ENCODE data around the gene SYNDIG1L. TPM values are rescaled to one million over a fixed set of nuclear protein-coding genes. Genes with fewer than 3 reads are reported as not detected.
"Not testable (repeated sequence)": the region's sequence is repeated elsewhere in the genome, so short reads cannot be mapped to it uniquely, and the experiment has no call there.

The SYNDIG1L gene
- total RNA-seq, 1 donor from 2014 or later = 0.22 TPM

DNA sequence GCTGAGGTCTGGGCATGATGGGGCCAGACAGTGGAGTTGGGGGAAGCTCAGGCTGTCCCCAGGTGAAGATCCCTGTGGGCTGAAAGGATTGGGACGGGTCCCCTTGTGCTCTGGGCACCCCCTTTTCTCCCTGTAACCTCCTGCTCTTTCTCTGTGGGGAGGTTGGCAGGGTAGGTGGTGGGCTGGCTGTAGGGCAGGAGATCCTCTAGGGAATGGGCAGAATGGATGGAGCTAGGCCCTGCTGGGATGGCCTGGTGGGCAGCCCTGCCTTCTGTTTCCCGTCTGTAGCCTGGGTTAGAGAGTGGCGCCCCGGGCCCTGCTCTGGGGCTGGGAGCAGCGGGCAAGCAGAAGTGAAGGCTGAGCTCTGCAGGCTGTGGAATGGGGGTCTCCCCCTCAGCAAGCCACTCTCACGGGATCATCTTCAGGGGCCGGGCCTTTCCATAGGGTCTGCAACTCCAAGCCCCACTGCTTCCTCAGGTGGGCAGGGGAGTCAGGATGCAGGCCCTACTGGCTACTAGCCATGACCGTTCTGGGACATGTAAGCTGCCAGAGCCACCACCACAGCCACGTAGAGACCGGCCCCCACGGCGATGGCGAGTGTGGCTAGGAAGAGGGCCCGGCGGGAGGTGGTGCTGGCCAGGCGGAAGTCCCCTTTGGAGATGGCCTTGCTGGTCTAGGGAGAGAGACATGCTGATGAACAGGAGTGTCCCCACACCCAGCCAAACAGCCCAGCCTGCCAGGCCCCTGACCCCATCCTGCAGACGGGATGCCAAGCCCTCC, 18.8 kb downstream of the SYNDIG1L start:
- ATAC-seq (no peak), DNase-seq (no peak)
- intact Hi-C loops (cut with micrococcal nuclease) = no loop called here

GRCh38 chr14:74405663-74406062, 20.3 kb downstream of the SYNDIG1L start:
- intact Hi-C loops (cut with micrococcal nuclease) = no loop called here
- no peak for ATAC-seq
- no peak for DNase-seq

DNA sequence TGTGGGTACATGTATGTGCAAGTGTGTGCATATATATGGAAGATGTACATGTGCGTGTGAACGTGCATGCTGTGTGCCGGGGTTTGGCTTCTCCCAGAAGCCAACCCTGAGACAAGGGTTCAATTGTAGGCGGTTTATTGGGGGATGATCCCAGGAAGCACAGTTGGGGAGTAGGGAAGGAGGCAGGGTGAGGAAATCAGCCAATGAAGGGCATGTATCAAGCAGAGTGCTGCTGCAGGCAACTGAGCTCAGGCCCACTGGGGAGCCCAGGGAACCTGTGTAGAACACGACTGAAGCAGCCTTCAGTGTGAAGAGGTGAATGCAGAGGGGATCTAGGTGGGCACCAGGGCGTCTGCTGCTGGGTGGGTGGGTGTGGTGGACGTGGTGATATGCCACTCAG, 21.6 kb downstream of the SYNDIG1L start:
- DNase-seq = no peak
- no peak for ATAC-seq
- intact Hi-C loops (cut with micrococcal nuclease) = no loop called here

DNA sequence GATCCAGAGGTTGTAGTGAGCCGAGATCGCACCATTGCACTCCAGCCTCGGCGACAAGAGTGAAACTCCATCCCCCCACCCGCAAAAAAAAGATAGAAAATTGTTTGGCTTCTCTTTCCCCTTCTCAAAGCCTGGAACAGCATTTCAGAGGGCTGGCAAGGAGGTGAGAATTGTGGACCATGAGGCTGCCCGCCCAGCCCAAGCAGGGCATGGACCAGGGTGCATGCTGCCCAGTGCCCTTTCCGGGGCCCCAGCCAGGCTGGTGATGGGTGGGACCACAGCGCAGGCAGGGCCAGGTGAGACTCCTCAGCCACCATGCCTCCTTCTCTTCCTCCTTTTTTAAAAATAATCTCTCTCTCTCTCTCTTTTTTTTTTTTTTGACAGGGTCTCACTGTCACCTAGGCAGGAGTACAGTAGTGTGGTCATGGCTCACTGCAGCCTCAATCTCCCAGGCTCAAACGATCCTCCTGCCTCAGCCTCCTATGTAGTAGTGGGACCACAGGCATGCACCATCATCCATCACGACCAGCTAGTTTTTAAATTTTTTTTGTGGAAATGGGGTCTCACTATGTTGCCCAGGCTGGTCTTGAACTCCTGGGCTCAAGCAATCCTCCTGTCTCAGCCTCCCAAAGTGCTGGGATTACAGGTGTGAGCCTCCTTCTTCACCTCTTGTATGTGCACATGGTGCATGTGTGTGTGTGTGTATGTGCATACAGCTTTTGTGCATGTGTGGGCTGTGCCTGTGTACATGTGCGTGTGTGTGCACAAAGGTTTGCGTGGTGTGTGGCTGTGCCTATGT, 22.2 kb downstream of the SYNDIG1L start:
- no peak for ATAC-seq
- no peak for DNase-seq
- intact Hi-C loops (cut with micrococcal nuclease) = no loop called here

- intact Hi-C loops (cut with micrococcal nuclease) = no loop called here
- DNase-seq = no peak
- ATAC-seq = no peak
Observed at GRCh38 chr14:74402401-74403251, 23.4 kb downstream of the SYNDIG1L start.

- DNase-seq (peak; percentile 45), ATAC-seq (peak; percentile 74)
- intact Hi-C loops (cut with micrococcal nuclease) = no loop called here
Observed at GRCh38 chr14:74401504-74402241, 24.3 kb downstream of the SYNDIG1L start.

DNA sequence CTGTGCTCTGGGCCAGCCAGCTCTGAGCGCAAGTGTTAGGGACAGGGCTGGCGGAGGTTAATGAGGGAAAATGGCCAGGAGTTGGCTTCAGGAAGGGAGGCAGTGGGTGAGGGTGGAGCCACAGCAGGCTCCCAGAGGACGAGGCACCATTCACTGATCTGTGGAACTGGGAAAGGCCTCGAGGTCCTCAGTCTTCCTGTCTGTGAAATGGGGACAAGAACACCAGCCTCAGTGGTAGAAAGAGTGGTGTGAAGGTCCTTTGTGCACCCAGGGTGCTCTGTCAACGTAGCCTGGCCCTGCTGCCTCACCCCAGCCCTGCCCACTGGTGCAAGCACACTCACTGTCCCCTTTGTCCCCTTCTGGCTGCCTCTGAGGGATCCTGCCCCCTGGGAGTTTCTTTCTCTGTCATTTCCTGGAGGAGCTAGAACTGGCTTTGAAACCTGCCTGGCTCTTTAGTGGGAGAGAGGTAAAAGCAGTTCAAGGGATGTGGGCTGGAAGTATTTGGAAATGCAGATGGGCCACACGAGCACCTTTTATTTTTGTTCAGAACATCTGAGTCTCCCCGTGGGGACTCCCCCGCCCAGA, 25.0 kb downstream of the SYNDIG1L start:
- ATAC-seq = no peak
- intact Hi-C loops (cut with micrococcal nuclease) = no loop called here
- DNase-seq = no peak

DNA sequence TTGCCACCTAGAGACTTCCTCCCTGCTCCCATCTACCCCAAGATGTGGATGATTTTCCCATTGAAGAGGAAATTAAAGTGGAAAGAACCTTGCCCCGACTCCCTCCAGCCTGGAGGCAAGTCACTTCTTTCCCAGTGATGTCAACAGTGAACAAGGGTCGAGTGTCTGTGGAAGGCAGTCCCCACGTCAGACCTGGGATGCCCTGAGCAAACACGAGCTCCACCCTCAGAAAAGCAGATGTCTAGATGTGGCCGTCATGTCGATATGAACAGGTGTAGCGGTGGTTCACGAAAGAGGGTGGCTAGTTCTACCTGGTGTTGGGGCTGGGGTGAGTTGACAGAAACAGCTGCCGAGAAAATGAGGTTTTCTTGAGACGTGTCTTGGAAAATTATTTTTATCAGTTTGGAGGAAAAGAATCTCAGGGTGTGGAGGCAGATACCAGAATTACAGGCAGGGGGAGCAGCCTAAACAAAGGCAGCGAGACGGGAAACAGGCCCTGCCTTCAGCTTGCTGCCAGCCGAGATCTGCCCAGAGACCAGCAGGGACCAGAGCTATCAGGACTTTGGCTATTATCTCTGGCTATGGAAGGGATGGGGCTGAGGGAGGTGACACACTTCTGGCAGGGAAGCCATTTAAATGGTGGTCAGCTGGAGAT, 25.9 kb downstream of the SYNDIG1L start:
- ATAC-seq = no peak
- DNase-seq = no peak
- intact Hi-C loops (cut with micrococcal nuclease) = no loop called here

DNA sequence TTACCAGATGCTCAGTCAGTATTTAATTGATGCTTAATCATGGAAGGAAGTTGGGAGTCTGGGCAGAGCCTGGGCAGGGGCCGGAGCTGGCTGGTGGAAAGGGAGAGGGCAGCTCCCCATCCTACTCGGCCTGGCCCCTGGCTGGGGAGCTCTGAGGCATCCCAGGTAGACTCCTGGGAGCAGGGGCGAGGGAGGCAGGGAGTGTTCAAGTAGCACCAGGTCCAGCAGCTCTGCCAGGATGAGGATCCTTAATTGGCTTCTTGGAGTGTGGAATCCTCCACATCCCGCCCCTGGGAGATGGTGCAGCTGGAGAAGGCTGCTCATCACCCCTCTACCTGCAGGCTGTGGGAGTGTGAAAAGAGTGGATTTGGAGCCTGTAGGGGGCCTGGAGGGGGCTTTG, 30.9 kb downstream of the SYNDIG1L start:
- no peak for ATAC-seq
- DNase-seq = no peak
- intact Hi-C loops (cut with micrococcal nuclease) = no loop called here

- intact Hi-C loops (cut with micrococcal nuclease) = no loop called here
- DNase-seq (no peak), ATAC-seq (no peak)
Observed at GRCh38 chr14:74394549-74394948, 31.5 kb downstream of the SYNDIG1L start.

GRCh38 chr14:74392616-74393570, 33.1 kb downstream of the SYNDIG1L start:
- ATAC-seq (no peak), DNase-seq (no peak)
- intact Hi-C loops (cut with micrococcal nuclease) = no loop called here

GRCh38 chr14:74391479-74391878, 34.5 kb downstream of the SYNDIG1L start:
- intact Hi-C loops (cut with micrococcal nuclease) = no loop called here
- DNase-seq (no peak), ATAC-seq (no peak)

DNA sequence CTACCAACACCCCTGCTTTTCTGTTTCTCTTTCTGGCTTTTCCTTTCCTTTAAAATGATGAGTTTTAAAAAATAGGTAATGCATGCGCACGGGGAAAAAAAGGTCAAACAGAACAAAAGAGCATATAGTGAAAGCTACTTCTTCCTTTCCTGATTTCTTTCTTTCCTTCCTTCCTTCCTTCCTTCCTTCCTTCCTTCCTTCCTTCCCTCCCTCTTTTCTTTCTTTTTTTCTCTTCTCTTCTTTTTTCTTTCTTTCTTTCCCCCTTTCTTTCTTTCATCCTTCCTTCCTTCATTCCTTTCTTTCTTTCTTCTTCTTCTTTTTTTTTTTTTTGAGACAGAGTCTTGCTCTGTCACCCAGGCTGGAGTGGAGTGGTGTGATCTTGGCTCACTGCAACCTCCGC, 35.5 kb downstream of the SYNDIG1L start:
- ATAC-seq, DNase-seq: not testable (repeated sequence)

GRCh38 chr14:74389980-74390379, 36.0 kb downstream of the SYNDIG1L start:
- intact Hi-C loops (cut with micrococcal nuclease) = no loop called here
- no peak for DNase-seq
- no peak for ATAC-seq

More for the DNA sequence above, 35.5 kb downstream of the SYNDIG1L start:
- intact Hi-C loops (cut with micrococcal nuclease) = not testable (repeated sequence)

DNA sequence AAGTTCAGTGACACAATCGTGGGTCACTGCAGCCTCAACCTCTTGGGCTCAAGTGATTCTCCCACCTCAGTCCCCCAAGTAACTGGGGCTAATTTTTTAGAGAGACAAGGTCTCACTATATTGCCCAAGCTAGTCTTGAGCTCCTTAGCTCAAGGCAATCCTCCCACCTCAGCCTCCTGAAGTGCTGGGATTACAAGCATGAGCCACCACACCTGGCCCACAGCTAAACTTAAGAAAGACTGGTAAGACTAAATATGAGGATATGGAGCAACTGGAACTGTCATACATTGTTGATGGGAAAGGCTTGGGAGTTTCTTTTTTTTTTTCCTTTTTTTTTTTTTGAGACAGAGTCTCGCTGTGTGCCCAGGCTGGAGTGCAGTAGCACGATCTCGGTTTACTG, 43.8 kb downstream of the SYNDIG1L start:
- no peak for ATAC-seq
- intact Hi-C loops (cut with micrococcal nuclease) = no loop called here

GRCh38 chr14:74381571-74381970, 44.4 kb downstream of the SYNDIG1L start:
- intact Hi-C loops (cut with micrococcal nuclease); DNase-seq; ATAC-seq: not testable (repeated sequence)

More for the DNA sequence above, 43.8 kb downstream of the SYNDIG1L start:
- no peak for DNase-seq

GRCh38 chr14:74380845-74381244, 45.2 kb downstream of the SYNDIG1L start:
- DNase-seq = no peak
- ATAC-seq = no peak
- intact Hi-C loops (cut with micrococcal nuclease) = no loop called here
